Fibroblast of lung (primary cell): ENCODE results near the gene MSL3B.

Experiments
- EZH2 ChIP-seq: IDR thresholded peaks from 2 replicates; pipeline ENCODE4 v1.5.1; 2012; ENCODE audit warnings: low read length, control low read depth, mild to moderate bottlenecking; ENCODE audit errors: missing control alignments
- TF ChIP-seq, protein P1 (sequence below), 2 donors: IDR thresholded peaks in 1 of 2; conservative IDR thresholded peaks in 1 of 2; 1 replicate in 1 of 2; 2 replicates in 1 of 2; pipeline ENCODE4 v1.5.1; 2011 to 2012; ENCODE audit warnings: low read length in 2 of 2, control low read depth in 1 of 2, inconsistent platforms in 1 of 2, low read depth in 1 of 2, mild to moderate bottlenecking in 1 of 2

GRCh38 chr2:233822101-233822771 is 46.0 kb downstream of the MSL3B start:
- TF ChIP-seq, protein P1, sequence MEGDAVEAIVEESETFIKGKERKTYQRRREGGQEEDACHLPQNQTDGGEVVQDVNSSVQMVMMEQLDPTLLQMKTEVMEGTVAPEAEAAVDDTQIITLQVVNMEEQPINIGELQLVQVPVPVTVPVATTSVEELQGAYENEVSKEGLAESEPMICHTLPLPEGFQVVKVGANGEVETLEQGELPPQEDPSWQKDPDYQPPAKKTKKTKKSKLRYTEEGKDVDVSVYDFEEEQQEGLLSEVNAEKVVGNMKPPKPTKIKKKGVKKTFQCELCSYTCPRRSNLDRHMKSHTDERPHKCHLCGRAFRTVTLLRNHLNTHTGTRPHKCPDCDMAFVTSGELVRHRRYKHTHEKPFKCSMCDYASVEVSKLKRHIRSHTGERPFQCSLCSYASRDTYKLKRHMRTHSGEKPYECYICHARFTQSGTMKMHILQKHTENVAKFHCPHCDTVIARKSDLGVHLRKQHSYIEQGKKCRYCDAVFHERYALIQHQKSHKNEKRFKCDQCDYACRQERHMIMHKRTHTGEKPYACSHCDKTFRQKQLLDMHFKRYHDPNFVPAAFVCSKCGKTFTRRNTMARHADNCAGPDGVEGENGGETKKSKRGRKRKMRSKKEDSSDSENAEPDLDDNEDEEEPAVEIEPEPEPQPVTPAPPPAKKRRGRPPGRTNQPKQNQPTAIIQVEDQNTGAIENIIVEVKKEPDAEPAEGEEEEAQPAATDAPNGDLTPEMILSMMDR (conservative IDR thresholded peaks at IDR 0.05 in 1 of 2, IDR thresholded peaks at IDR 0.05 in 1 of 2; ENCODE audit: low read depth in 1 of 2, low read length in 2 of 2): no peak
- no peak for TF ChIP-seq EZH2
